ENCODE measurements around the gene LYRM1. TPM values are rescaled to one million over a fixed set of nuclear protein-coding genes. Genes with fewer than 3 reads are reported as not detected.

LYRM1 gene
- polyA plus RNA-seq, 1 donor from 2014 or later: 33.5 TPM

DNA sequence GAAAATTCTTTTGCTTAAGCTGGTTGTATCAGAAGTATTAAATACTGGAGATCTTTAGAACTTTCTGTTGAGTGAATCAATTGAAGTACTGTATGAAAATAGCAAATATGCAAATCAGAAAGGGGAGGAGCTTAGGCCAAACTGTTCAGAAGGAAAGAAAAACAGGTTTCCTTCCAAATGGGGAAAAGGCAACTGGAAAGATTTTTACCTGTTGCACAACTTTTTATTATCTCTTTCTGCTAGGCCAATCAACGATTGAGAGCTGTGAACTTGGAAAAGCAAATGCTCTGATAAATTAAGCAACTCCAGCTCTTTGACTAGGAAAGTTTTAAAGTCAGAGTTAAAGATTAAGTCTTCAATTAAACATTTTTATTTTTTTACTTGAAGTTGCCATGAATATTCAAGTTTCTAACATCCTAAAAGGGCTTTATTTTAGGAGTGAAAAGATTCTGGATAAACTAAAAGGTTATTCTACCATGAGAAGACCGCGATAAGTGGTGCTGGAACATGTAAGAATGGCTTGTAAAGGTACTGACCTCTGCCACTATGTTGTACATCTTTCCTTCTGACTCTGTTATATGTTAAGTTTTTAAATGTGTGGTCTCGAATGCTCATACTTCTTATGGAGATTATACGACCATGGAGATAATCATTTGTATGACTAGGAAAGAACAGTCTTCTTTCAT lies 16.9 kb upstream of the LYRM1 start:
- Mint-ChIP-seq H3K4me3 (no peak overlapping the region), H3K27ac (no peak overlapping the region), H3K4me1 (peaks cover 10 to 11% (median 11%) of the 10 kb centered on the region in 3 donors)

DNA sequence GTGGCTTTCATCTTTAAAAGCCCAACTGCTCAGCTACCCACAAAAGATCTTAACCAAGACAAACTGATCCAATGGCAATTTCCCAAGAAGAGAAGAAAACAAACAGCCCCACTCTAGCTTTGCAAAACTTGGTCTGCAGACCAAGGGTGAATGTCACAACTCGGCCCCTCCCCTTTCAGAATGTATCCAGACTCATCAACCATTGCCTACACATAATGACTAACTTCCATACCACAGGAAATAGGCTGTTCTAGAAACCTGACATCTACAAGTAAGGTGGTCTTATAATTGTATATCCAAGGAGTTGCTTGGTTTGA lies 16.4 kb upstream of the LYRM1 start:
- no peaks in the 10 kb centered on the region for H3K27me3 Mint-ChIP-seq
- H3K36me3 Mint-ChIP-seq: peaks cover 5% of the 10 kb centered on the region
- H3K4me3 Mint-ChIP-seq: no peak overlapping the region
- peaks cover 9 to 10% (median 10%) of the 10 kb centered on the region in 3 donors for H3K4me1 Mint-ChIP-seq
- peak overlapping the region in 1 of 3 donors; percentile 36 for H3K27ac Mint-ChIP-seq
- no peaks in the 10 kb centered on the region for H3K9me3 Mint-ChIP-seq

More for the DNA sequence above, 16.9 kb upstream of the LYRM1 start:
- Mint-ChIP-seq H3K9me3 (no peaks in the 10 kb centered on the region), H3K36me3 (peaks cover 5% of the 10 kb centered on the region), H3K27me3 (no peaks in the 10 kb centered on the region)

DNA sequence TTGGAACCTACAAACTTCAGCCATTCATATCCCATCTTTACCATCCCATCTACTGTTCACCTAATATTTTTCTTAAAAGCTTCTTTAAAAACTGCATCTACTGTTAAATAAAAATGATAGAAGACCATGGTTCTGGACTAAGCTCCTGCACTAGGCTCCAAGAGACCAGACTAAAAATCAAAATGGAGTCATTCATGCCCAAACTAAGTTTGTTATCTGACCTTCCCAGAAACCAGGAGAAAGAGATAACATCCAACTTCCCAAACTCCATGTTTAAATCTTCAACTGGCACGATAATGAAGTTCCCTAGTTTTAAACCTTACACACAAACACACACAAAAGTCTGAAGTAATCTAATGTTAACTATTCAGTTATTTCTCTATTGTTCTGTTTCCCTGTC lies 14.3 kb upstream of the LYRM1 start:
- no peaks in the 10 kb centered on the region for H3K9me3 Mint-ChIP-seq
- no peak overlapping the region for H3K4me3 Mint-ChIP-seq
- H3K36me3 Mint-ChIP-seq: peaks cover 3% of the 10 kb centered on the region
- no peak overlapping the region for H3K27ac Mint-ChIP-seq
- no peaks in the 10 kb centered on the region for H3K27me3 Mint-ChIP-seq
- peaks cover 2 to 4% (median 2%) of the 10 kb centered on the region in 3 donors for H3K4me1 Mint-ChIP-seq

DNA sequence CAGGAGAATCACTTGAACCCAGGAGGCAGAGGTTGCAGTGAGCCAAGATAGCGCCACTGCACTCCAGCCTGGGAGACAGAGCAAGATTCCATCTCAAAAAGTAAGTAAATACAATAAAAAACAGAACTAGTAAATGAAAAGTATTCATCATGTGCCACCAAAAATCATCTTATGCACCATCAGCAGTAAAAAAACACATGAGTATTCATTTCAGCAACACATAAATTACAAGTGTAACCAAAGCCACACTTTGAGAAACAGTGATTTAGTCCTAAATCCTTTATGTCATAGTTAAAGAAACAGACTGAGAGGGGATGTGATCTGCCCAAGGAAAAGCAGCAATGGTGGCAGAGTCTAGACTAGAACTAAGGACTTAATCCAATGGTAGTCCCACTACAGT lies 13.4 kb upstream of the LYRM1 start:
- Mint-ChIP-seq H3K27ac (peak overlapping the region in 1 of 3 donors; percentile 32), H3K27me3 (no peaks in the 10 kb centered on the region), H3K36me3 (peaks cover 6% of the 10 kb centered on the region), H3K9me3 (no peaks in the 10 kb centered on the region), H3K4me3 (no peak overlapping the region), H3K4me1 (peaks cover 2 to 4% (median 2%) of the 10 kb centered on the region in 3 donors)

DNA sequence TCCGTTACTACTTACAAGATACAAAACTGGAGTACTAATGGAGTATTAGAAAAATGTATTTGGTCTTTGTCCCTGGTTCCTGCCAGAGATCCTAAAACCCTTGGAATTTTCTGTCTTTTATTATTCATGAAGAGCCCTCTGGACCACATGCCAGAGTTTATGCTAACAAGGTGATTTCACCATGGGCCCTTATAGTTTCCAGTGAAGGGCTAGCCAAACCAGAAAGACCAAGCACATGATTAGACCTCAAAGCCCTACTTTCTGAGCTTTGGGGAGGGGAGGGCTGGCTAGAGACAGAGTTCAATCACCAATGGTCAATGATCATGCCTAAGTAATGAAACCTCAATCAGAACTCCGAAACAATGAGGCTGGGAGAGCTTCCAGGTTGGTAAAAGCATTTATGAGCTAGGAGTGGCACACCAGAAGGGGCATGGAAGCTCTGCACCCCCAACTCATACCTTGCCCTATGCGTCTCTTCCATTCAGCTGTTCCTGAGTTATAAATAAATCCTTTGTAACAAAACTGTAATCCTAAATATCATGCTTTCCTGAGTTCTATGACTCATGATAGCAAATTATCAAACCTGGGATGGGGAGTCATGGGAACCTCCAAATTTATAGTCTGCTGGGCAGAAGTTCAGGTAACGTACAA lies 10.8 kb upstream of the LYRM1 start:
- H3K27ac Mint-ChIP-seq: no peak overlapping the region
- H3K27me3 Mint-ChIP-seq: no peaks in the 10 kb centered on the region
- peaks cover 0 to 7% (median 0%) of the 10 kb centered on the region in 3 donors for H3K4me1 Mint-ChIP-seq
- no peak overlapping the region for H3K4me3 Mint-ChIP-seq
- peaks cover 9% of the 10 kb centered on the region for H3K36me3 Mint-ChIP-seq
- H3K9me3 Mint-ChIP-seq: no peaks in the 10 kb centered on the region

DNA sequence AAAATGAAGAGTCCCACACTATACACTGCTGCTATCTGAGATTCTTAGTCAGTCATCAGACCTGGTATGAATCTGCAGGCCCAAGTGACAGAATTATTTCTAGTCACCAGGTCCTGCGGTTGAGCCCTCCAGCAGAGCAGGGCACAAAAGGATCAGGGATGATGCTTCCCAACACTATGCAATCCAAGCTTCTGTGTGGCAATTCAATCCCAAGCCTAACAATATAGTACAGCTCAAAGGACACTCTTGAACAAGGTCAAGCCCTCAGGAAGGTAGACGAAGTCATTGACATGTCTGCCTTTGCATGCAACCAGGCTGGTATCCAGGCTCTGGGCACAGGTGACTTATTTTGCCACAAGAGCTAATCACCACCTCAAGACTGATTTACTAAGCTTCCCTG lies 6.2 kb upstream of the LYRM1 start:
- Mint-ChIP-seq H3K4me1 (peaks cover 6 to 12% (median 10%) of the 10 kb centered on the region in 3 donors), H3K36me3 (peaks cover 9% of the 10 kb centered on the region), H3K27ac (no peak overlapping the region), H3K9me3 (no peaks in the 10 kb centered on the region), H3K27me3 (no peaks in the 10 kb centered on the region), H3K4me3 (no peak overlapping the region)

DNA sequence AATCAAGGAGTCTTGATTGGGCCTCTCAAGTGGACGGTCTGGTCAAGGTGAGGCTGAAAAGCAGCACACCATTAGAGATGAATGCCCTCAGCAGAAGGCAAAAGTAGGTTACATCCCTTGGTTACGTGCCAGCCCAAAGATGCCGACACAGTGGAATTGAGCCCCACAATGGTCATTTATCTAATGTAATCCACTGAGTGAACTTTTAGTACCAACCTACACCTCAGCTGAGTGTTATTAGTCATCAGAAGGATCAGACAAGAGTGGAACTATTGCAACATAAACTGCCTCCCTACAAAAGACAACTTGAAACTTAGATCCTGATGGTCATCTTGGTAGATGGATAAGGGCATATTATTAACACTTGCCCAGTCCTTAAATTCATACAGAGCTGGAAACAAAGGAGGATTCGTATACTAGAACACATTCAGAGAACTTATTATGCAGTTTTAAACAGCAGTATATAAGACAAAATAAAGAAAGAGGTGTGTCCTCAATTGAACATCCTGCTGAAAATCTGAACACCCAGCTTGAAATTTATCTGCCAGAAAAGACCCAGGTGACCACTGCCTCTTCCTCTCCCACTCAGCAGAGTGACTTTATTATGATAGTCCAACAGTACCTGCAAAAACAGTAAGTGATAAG lies 3.2 kb upstream of the LYRM1 start:
- Mint-ChIP-seq H3K9me3 (no peaks in the 10 kb centered on the region), H3K36me3 (peaks cover 4% of the 10 kb centered on the region), H3K4me1 (peaks cover 19 to 29% (median 23%) of the 10 kb centered on the region in 3 donors), H3K27me3 (no peaks in the 10 kb centered on the region), H3K4me3 (peak overlapping the region in 1 of 4 donors; percentile 92), H3K27ac (peak overlapping the region in 2 of 3 donors; percentile 3 to 96)

DNA sequence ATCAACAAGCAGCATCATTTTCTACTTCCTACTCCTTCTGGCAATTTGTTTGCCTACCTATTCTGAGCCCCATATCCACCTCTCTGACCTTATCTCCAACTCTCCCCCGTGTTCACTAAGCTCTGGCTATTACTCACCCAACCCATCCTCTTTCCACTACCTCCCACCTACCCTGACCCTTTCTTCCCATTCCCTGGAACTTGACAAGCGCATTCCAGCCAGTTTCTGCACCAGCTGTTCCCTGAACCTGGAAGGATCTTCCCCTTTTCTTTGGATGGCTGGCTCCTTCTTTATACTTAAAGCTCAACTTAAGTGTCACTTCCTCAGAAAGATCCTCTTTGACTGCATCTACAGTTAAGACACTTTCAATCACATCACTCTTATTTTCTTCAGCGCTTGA lies 2.6 kb upstream of the LYRM1 start:
- Mint-ChIP-seq H3K9me3 (no peaks in the 10 kb centered on the region), H3K4me3 (peak overlapping the region in 2 of 4 donors; percentile 57 to 92), H3K36me3 (no peaks in the 10 kb centered on the region), H3K4me1 (peaks cover 24 to 29% (median 27%) of the 10 kb centered on the region in 3 donors), H3K27ac (peak overlapping the region in 2 of 3 donors; percentile 3 to 96), H3K27me3 (no peaks in the 10 kb centered on the region)

DNA sequence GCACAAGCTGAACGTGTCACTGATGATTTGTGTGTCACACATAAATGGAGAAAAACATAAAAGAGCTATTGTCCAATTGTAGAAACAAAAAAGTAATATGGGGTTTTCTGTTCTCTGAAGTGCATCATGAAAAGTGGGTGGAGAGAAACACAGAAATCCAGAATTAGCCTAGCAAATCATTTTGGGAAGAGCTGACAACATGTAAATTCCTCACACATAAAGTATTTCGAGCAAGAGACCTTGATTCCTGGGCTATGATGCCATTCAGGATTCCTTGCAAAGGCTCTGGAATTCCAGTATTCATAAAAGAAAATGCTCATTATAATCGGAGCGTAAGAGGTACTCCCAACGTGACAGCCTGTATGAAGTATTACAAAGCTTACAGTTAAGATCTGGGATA lies 1.5 kb upstream of the LYRM1 start:
- Mint-ChIP-seq H3K4me1 (peaks cover 30 to 38% (median 36%) of the 10 kb centered on the region in 3 donors), H3K27ac (peak overlapping the region; percentile 10 to 96 (median 63)), H3K4me3 (peak overlapping the region; percentile 92 to 99 (median 96)), H3K27me3 (no peaks in the 10 kb centered on the region), H3K9me3 (no peaks in the 10 kb centered on the region), H3K36me3 (no peaks in the 10 kb centered on the region)

DNA sequence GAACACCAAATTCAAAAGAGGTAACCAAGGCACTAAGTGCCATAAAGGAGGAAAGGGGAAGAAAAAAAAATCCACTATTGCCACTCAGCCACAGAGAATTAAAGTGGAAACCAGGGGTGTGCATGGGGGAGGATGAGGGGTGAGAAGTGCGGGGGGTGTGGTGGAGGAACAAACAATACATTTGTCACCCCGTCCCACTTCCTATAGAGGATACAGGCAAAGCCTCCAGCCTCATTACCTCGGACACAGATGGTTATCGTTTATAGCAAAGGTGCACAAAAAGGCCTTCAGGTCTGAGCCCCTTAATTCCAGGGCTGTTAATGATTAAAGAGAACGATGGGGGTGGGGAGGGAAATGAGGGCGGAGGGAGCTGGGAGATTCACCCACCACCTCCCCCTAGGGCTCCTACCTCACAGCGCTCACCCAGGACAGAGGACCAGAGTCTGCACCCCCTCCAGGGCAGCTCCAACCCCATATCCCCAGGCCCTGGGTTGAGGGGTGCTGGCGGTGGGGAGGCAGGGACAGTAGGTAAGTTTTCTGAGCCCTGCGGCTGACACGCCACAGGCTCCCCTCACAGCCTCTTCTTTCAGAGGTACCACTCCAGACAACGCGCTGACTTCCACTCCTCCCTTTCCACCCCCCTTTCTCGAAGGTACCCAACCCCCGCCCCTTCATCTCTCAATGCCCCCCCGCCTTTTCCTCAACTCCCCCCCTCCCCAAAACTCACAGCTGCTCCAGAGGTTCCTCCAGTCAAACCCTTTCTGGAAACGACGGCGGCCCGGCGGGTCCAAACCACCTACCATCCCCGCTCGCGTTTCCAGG lies 883 bp upstream of the LYRM1 start:
- Mint-ChIP-seq H3K27me3 (no peaks in the 10 kb centered on the region), H3K4me1 (peaks cover 36 to 45% (median 41%) of the 10 kb centered on the region in 3 donors), H3K27ac (peak overlapping the region; percentile 96 to 98 (median 98)), H3K36me3 (no peaks in the 10 kb centered on the region), H3K9me3 (no peaks in the 10 kb centered on the region), H3K4me3 (peak overlapping the region; percentile 92 to 99 (median 96))

DNA sequence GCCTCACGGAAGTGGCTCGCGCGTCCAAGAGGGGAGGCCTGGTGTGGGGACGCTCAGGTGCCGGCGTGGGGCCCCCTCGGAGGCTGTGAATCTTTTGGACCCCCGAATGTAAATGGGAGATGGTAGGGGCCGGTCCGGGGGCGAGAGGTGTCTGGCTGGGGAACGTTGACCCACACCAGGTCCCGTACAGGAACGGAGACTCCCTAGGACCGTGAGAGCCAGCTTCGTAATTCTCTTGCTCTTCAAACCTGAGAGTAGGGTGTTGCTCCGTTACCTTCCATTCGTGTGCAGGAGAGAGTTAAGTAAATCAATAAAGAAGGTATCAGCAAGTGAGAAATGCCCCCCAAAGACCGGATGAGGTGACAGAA lies 481 bp downstream of the LYRM1 start:
- Mint-ChIP-seq H3K27ac (peak overlapping the region; percentile 96 to 98 (median 98)), H3K27me3 (no peaks in the 10 kb centered on the region), H3K9me3 (no peaks in the 10 kb centered on the region), H3K4me3 (peak overlapping the region; percentile 92 to 99 (median 96)), H3K36me3 (no peaks in the 10 kb centered on the region), H3K4me1 (peaks cover 41 to 52% (median 44%) of the 10 kb centered on the region in 3 donors)

DNA sequence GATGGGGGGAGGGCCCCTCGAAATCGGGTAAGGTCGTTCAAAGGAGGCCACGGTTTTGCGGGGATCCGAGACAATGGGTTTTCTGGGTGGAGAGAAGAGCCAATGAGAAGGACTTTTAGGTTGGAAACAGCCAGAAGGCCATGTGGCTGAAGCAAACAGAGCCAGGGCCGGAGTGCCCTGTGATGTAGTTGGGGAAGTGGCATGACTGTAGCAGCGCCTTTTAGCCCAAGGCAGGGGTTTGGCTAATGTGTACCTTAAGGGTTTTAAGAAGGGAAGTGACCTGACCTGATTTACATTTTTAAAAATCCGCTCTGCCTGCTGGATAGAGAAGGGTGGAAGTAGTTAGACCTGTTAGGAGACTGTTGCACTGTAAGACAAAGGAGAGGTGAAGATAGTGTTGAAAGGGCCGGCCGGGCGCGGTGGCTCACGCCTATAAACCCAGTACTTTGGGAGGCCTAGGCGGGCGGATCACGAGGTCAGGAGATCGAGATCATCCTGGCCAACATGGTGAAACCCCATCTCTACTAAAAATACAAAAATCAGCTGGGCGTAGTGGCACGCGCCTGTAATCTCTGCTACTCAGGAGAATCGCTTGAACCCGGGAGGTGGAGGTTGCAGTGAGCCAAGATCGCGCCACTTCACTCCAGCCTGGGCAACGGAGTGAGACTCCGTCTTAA lies 1.0 kb downstream of the LYRM1 start:
- no peaks in the 10 kb centered on the region for H3K27me3 Mint-ChIP-seq
- H3K36me3 Mint-ChIP-seq: no peaks in the 10 kb centered on the region
- peak overlapping the region; percentile 96 to 98 (median 98) for H3K27ac Mint-ChIP-seq
- no peaks in the 10 kb centered on the region for H3K9me3 Mint-ChIP-seq
- H3K4me1 Mint-ChIP-seq: peaks cover 41 to 52% (median 44%) of the 10 kb centered on the region in 3 donors
- H3K4me3 Mint-ChIP-seq: peak overlapping the region; percentile 92 to 99 (median 96)

DNA sequence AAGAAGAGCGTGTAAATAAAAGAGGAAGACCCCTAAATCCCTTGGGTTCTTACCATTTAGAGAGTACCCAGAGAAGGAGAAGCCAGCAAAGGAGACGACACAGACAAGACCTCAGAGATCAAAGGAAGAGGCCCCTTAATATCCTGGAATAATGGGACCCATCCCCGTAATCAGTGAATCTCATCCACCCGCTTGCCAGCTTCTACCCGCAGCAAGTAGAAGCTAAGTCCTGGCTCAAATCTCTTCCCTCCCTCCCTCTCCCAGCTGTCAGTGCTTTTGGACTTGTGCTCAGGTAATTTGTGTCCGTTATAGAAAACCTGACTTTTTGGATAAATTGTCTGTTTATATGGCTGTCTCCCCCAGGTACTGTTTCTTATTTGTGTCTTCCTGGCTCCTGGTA lies 1.9 kb downstream of the LYRM1 start:
- no peaks in the 10 kb centered on the region for H3K36me3 Mint-ChIP-seq
- peak overlapping the region; percentile 49 to 97 (median 82) for H3K4me3 Mint-ChIP-seq
- no peaks in the 10 kb centered on the region for H3K27me3 Mint-ChIP-seq
- peaks cover 41 to 52% (median 44%) of the 10 kb centered on the region in 3 donors for H3K4me1 Mint-ChIP-seq
- H3K9me3 Mint-ChIP-seq: no peaks in the 10 kb centered on the region
- peak overlapping the region in 1 of 3 donors; percentile 96 for H3K27ac Mint-ChIP-seq
